Measurements from ENCODE around the gene PDGFB.

Gene PDGFB

GRCh38 chr22:39265143-39265886, 20.5 kb upstream of the PDGFB start:
- Histone ChIP-seq H2AFZ (ENCODE audit: low read length, unreplicated experiment) (no peak overlapping the region), H3K79me2 (ENCODE audit: control insufficient read depth, insufficient read depth, low read length, unreplicated experiment) (no peaks in the 10 kb centered on the region), H3K36me3 (ENCODE audit: insufficient read depth, low read length) (no peaks in the 10 kb centered on the region)

GRCh38 chr22:39264349-39265038, 19.7 kb upstream of the PDGFB start:
- Histone ChIP-seq H3K79me2 (ENCODE audit: control insufficient read depth, insufficient read depth, low read length, unreplicated experiment) (no peaks in the 10 kb centered on the region), H3K27ac (ENCODE audit: low read depth, low read length) (no peak overlapping the region), H2AFZ (ENCODE audit: low read length, unreplicated experiment) (no peak overlapping the region), H3K4me1 (ENCODE audit: control insufficient read depth, insufficient read depth, low read length, unreplicated experiment) (no peaks in the 10 kb centered on the region), H3K4me3 (ENCODE audit: low read depth, low read length) (no peak overlapping the region), H3K36me3 (ENCODE audit: insufficient read depth, low read length) (no peaks in the 10 kb centered on the region), H3K27me3 (ENCODE audit: insufficient read depth, low read length) (no peaks in the 10 kb centered on the region)

More at GRCh38 chr22:39265143-39265886, 20.5 kb upstream of the PDGFB start:
- no peak overlapping the region for H3K27ac ChIP-seq (ENCODE audit: low read depth, low read length)
- no peak overlapping the region for H3K4me3 ChIP-seq (ENCODE audit: low read depth, low read length)
- no peaks in the 10 kb centered on the region for H3K4me1 ChIP-seq (ENCODE audit: control insufficient read depth, insufficient read depth, low read length, unreplicated experiment)
- H3K27me3 ChIP-seq (ENCODE audit: insufficient read depth, low read length), result no peaks in the 10 kb centered on the region

GRCh38 chr22:39263626-39264348, 19.0 kb upstream of the PDGFB start:
- Histone ChIP-seq H3K4me3 (ENCODE audit: low read depth, low read length) (no peak overlapping the region), H3K27ac (ENCODE audit: low read depth, low read length) (no peak overlapping the region), H3K27me3 (ENCODE audit: insufficient read depth, low read length) (no peaks in the 10 kb centered on the region), H2AFZ (ENCODE audit: low read length, unreplicated experiment) (no peak overlapping the region), H3K79me2 (ENCODE audit: control insufficient read depth, insufficient read depth, low read length, unreplicated experiment) (no peaks in the 10 kb centered on the region), H3K4me1 (ENCODE audit: control insufficient read depth, insufficient read depth, low read length, unreplicated experiment) (no peaks in the 10 kb centered on the region), H3K36me3 (ENCODE audit: insufficient read depth, low read length) (no peaks in the 10 kb centered on the region)

GRCh38 chr22:39259666-39260065, 14.9 kb upstream of the PDGFB start:
- Histone ChIP-seq H3K27me3 (ENCODE audit: insufficient read depth, low read length) (no peaks in the 10 kb centered on the region), H3K4me1 (ENCODE audit: control insufficient read depth, insufficient read depth, low read length, unreplicated experiment) (peaks cover 7% of the 10 kb centered on the region), H3K4me3 (ENCODE audit: low read depth, low read length) (no peak overlapping the region), H3K36me3 (ENCODE audit: insufficient read depth, low read length) (no peaks in the 10 kb centered on the region), H2AFZ (ENCODE audit: low read length, unreplicated experiment) (no peak overlapping the region), H3K27ac (ENCODE audit: low read depth, low read length) (no peak overlapping the region), H3K79me2 (ENCODE audit: control insufficient read depth, insufficient read depth, low read length, unreplicated experiment) (no peaks in the 10 kb centered on the region)

GRCh38 chr22:39257901-39258475, 13.2 kb upstream of the PDGFB start:
- H3K27ac ChIP-seq (ENCODE audit: low read depth, low read length), result no peak overlapping the region

GRCh38 chr22:39256979-39257378, 12.2 kb upstream of the PDGFB start:
- Histone ChIP-seq H3K36me3 (ENCODE audit: insufficient read depth, low read length) (no peaks in the 10 kb centered on the region), H3K4me3 (ENCODE audit: low read depth, low read length) (no peak overlapping the region), H3K27me3 (ENCODE audit: insufficient read depth, low read length) (no peaks in the 10 kb centered on the region), H3K27ac (ENCODE audit: low read depth, low read length) (no peak overlapping the region), H2AFZ (ENCODE audit: low read length, unreplicated experiment) (no peak overlapping the region), H3K79me2 (ENCODE audit: control insufficient read depth, insufficient read depth, low read length, unreplicated experiment) (no peaks in the 10 kb centered on the region), H3K4me1 (ENCODE audit: control insufficient read depth, insufficient read depth, low read length, unreplicated experiment) (peaks cover 26% of the 10 kb centered on the region)

More at GRCh38 chr22:39257901-39258475, 13.2 kb upstream of the PDGFB start:
- Histone ChIP-seq H3K79me2 (ENCODE audit: control insufficient read depth, insufficient read depth, low read length, unreplicated experiment) (no peaks in the 10 kb centered on the region), H3K4me3 (ENCODE audit: low read depth, low read length) (no peak overlapping the region), H2AFZ (ENCODE audit: low read length, unreplicated experiment) (no peak overlapping the region), H3K36me3 (ENCODE audit: insufficient read depth, low read length) (no peaks in the 10 kb centered on the region), H3K4me1 (ENCODE audit: control insufficient read depth, insufficient read depth, low read length, unreplicated experiment) (peaks cover 23% of the 10 kb centered on the region), H3K27me3 (ENCODE audit: insufficient read depth, low read length) (no peaks in the 10 kb centered on the region)

GRCh38 chr22:39256186-39256552, 11.4 kb upstream of the PDGFB start:
- no peak overlapping the region for H3K27ac ChIP-seq (ENCODE audit: low read depth, low read length)
- no peak overlapping the region for H3K4me3 ChIP-seq (ENCODE audit: low read depth, low read length)
- H3K27me3 ChIP-seq (ENCODE audit: insufficient read depth, low read length), result no peaks in the 10 kb centered on the region
- no peaks in the 10 kb centered on the region for H3K36me3 ChIP-seq (ENCODE audit: insufficient read depth, low read length)
- no peak overlapping the region for H2AFZ ChIP-seq (ENCODE audit: low read length, unreplicated experiment)
- H3K4me1 ChIP-seq (ENCODE audit: control insufficient read depth, insufficient read depth, low read length, unreplicated experiment), result peaks cover 26% of the 10 kb centered on the region
- H3K79me2 ChIP-seq (ENCODE audit: control insufficient read depth, insufficient read depth, low read length, unreplicated experiment), result no peaks in the 10 kb centered on the region

- Histone ChIP-seq H2AFZ (ENCODE audit: low read length, unreplicated experiment) (no peak overlapping the region), H3K27ac (ENCODE audit: low read depth, low read length) (peak overlapping the region; percentile 47; the same call in 1 of the 2 replicates), H3K4me3 (ENCODE audit: low read depth, low read length) (no peak overlapping the region)
Measured at GRCh38 chr22:39255449-39256185, 10.8 kb upstream of the PDGFB start.

GRCh38 chr22:39254789-39255298, 10.1 kb upstream of the PDGFB start:
- H3K27ac ChIP-seq (ENCODE audit: low read depth, low read length), result peak overlapping the region; percentile 47; the same call in 1 of the 2 replicates
- no peak overlapping the region for H2AFZ ChIP-seq (ENCODE audit: low read length, unreplicated experiment)
- H3K27me3 ChIP-seq (ENCODE audit: insufficient read depth, low read length), result no peaks in the 10 kb centered on the region
- H3K36me3 ChIP-seq (ENCODE audit: insufficient read depth, low read length), result no peaks in the 10 kb centered on the region
- no peaks in the 10 kb centered on the region for H3K79me2 ChIP-seq (ENCODE audit: control insufficient read depth, insufficient read depth, low read length, unreplicated experiment)
- no peak overlapping the region for H3K4me3 ChIP-seq (ENCODE audit: low read depth, low read length)
- peaks cover 26% of the 10 kb centered on the region for H3K4me1 ChIP-seq (ENCODE audit: control insufficient read depth, insufficient read depth, low read length, unreplicated experiment)

More at GRCh38 chr22:39255449-39256185, 10.8 kb upstream of the PDGFB start:
- Histone ChIP-seq H3K4me1 (ENCODE audit: control insufficient read depth, insufficient read depth, low read length, unreplicated experiment) (peaks cover 26% of the 10 kb centered on the region), H3K79me2 (ENCODE audit: control insufficient read depth, insufficient read depth, low read length, unreplicated experiment) (no peaks in the 10 kb centered on the region), H3K36me3 (ENCODE audit: insufficient read depth, low read length) (no peaks in the 10 kb centered on the region), H3K27me3 (ENCODE audit: insufficient read depth, low read length) (no peaks in the 10 kb centered on the region)

GRCh38 chr22:39254122-39254521, 9.3 kb upstream of the PDGFB start:
- no peaks in the 10 kb centered on the region for H3K27me3 ChIP-seq (ENCODE audit: insufficient read depth, low read length)
- no peak overlapping the region for H2AFZ ChIP-seq (ENCODE audit: low read length, unreplicated experiment)
- H3K4me3 ChIP-seq (ENCODE audit: low read depth, low read length), result no peak overlapping the region
- peak overlapping the region; percentile 41; the same call in 1 of the 2 replicates for H3K27ac ChIP-seq (ENCODE audit: low read depth, low read length)
- H3K36me3 ChIP-seq (ENCODE audit: insufficient read depth, low read length), result no peaks in the 10 kb centered on the region
- peaks cover 26% of the 10 kb centered on the region for H3K4me1 ChIP-seq (ENCODE audit: control insufficient read depth, insufficient read depth, low read length, unreplicated experiment)
- H3K79me2 ChIP-seq (ENCODE audit: control insufficient read depth, insufficient read depth, low read length, unreplicated experiment), result no peaks in the 10 kb centered on the region
